Neural cell (in vitro differentiated cells): ENCODE results near the gene MYRIP. TPM values are rescaled to one million over a fixed set of nuclear protein-coding genes. Genes with fewer than 3 reads are reported as not detected.

Source experiments
- H2AFZ ChIP-seq: fragments of 200-600, 300-800 bp; sonication (generic), shearing (Covaris generic); 2 replicates; pipeline ENCODE4 v1.6.0; 2014; ENCODE audit warnings: low read depth, mild to moderate bottlenecking, antibody characterized with exemption, low read length, moderate library complexity
- H3F3A ChIP-seq: fragments of 200-600 bp; shearing (Covaris generic); 2 replicates; pipeline ENCODE4 v1.6.1; 2016; ENCODE audit warnings: mild to moderate bottlenecking, moderate library complexity, mixed read lengths, antibody characterized with exemption, low read length; ENCODE audit not compliant: insufficient read depth, poor library complexity, severe bottlenecking
- H3K27ac ChIP-seq: fragments of 200-600, 300-800 bp; sonication (generic), shearing (Covaris generic); 2 replicates; pipeline ENCODE4 v1.5.1; 2014; ENCODE audit warnings: mild to moderate bottlenecking, low read length, moderate library complexity
- H3K27me3 ChIP-seq: fragments of 300-800, 200-600 bp; sonication (generic), shearing (Covaris generic); 2 replicates; pipeline ENCODE4 v1.6.0; 2014; ENCODE audit warnings: mild to moderate bottlenecking, low read depth, low read length, moderate library complexity; ENCODE audit not compliant: insufficient read depth
- H3K36me3 ChIP-seq: fragments of 300-800, 200-600 bp; sonication (generic), shearing (Covaris generic); 2 replicates; pipeline ENCODE4 v1.5.1; 2014; ENCODE audit warnings: mild to moderate bottlenecking, antibody characterized with exemption, low read length, moderate library complexity; ENCODE audit not compliant: insufficient read depth
- H3K4me2 ChIP-seq: fragments of 300-800, 200-600 bp; sonication (generic), shearing (Covaris generic); 2 replicates; pipeline ENCODE4 v1.6.0; 2014; ENCODE audit warnings: mild to moderate bottlenecking, low read length
- H3K4me3 ChIP-seq: fragments of 300-800, 200-600 bp; sonication (generic), shearing (Covaris generic); 2 replicates; pipeline ENCODE4 v1.5.1; 2014; ENCODE audit warnings: mild to moderate bottlenecking, low read length, moderate library complexity
- H3K79me2 ChIP-seq: fragments of 200-600 bp; shearing (Covaris generic); replicated peaks from 2 replicates; pipeline ENCODE4 v1.6.0; 2014; ENCODE audit warnings: mild to moderate bottlenecking, low read length, moderate library complexity; ENCODE audit not compliant: insufficient read depth
- H3K9ac ChIP-seq: fragments of 300-800, 200-600 bp; sonication (generic), shearing (Covaris generic); 2 replicates; pipeline ENCODE4 v1.6.1; 2016; ENCODE audit warnings: mild to moderate bottlenecking, low read length, mixed read lengths
- H3K9me2 ChIP-seq: fragments of 200-600 bp; shearing (Covaris generic); 2 replicates; pipeline ENCODE4 v1.6.1; 2016; ENCODE audit warnings: mild to moderate bottlenecking, low read length, mixed read lengths; ENCODE audit not compliant: insufficient read depth
- H3K9me3 ChIP-seq: fragments of 200-600, 300-800 bp; sonication (generic), shearing (Covaris generic); 2 replicates; pipeline ENCODE4 v1.6.1; 2016; ENCODE audit warnings: mild to moderate bottlenecking, mixed run types, low read length, moderate library complexity, mixed read lengths
- H4K20me1 ChIP-seq: fragments of 200-600 bp; shearing (Covaris generic); 2 replicates; pipeline ENCODE4 v1.6.1; 2016; ENCODE audit warnings: mild to moderate bottlenecking, mixed run types; ENCODE audit not compliant: insufficient read depth
- EP300 ChIP-seq: fragments of 450-650 bp; conservative IDR thresholded peaks from 2 replicates; pipeline ENCODE4 v1.6.1; 2014; ENCODE audit warnings: antibody characterized with exemption, mild to moderate bottlenecking, moderate library complexity; ENCODE audit not compliant: poor library complexity, severe bottlenecking
- EZH2 ChIP-seq: fragments of 200-600, 300-800 bp; shearing (Covaris generic), sonication (generic); IDR thresholded peaks from 2 replicates; pipeline ENCODE4 v1.6.1; 2014; ENCODE audit warnings: antibody characterized with exemption, low read length, borderline replicate concordance, mild to moderate bottlenecking; ENCODE audit not compliant: insufficient read depth, poor library complexity, severe bottlenecking
- MXI1 ChIP-seq: fragments of 450-650 bp; conservative IDR thresholded peaks from 2 replicates; pipeline ENCODE4 v1.6.1; 2014; ENCODE audit warnings: antibody characterized with exemption, mild to moderate bottlenecking; ENCODE audit not compliant: poor library complexity, severe bottlenecking
- POLR2AphosphoS5 ChIP-seq: IDR thresholded peaks from 2 replicates; pipeline ENCODE4 v1.6.1; 2012
- RAD21 ChIP-seq: fragments of 450-650 bp; conservative IDR thresholded peaks from 2 replicates; pipeline ENCODE4 v1.6.1; 2014; ENCODE audit warnings: antibody characterized with exemption, mild to moderate bottlenecking, moderate library complexity
- SMC3 ChIP-seq: fragments of 450-650 bp; conservative IDR thresholded peaks from 2 replicates; pipeline ENCODE4 v1.6.1; 2014; ENCODE audit warnings: antibody characterized with exemption, mild to moderate bottlenecking, moderate library complexity; ENCODE audit not compliant: poor library complexity
- TAF1 ChIP-seq: IDR thresholded peaks from 2 replicates; pipeline ENCODE4 v1.6.1; 2012; ENCODE audit warnings: low read depth
- polyA plus RNA-seq: library from polyadenylated mRNA; depleted of rRNA; stranded (reverse); fragments of >200 nt; gene quantifications from 2 replicates; pipeline ENCODE4 v1.2.3, GENCODE V29; 2014
- TF ChIP-seq, protein P1 (sequence below): IDR thresholded peaks from 2 replicates; pipeline ENCODE4 v1.6.1; 2012; ENCODE audit warnings: borderline replicate concordance
- TF ChIP-seq, protein P2 (sequence below): fragments of 450-650 bp; IDR thresholded peaks from 2 replicates; pipeline ENCODE4 v1.5.1; 2014; ENCODE audit warnings: antibody characterized with exemption, mild to moderate bottlenecking, moderate library complexity; ENCODE audit not compliant: poor library complexity, severe bottlenecking

The MYRIP gene
- polyA plus RNA-seq, 1 donor from 2014 or later, result 0.76 TPM

DNA sequence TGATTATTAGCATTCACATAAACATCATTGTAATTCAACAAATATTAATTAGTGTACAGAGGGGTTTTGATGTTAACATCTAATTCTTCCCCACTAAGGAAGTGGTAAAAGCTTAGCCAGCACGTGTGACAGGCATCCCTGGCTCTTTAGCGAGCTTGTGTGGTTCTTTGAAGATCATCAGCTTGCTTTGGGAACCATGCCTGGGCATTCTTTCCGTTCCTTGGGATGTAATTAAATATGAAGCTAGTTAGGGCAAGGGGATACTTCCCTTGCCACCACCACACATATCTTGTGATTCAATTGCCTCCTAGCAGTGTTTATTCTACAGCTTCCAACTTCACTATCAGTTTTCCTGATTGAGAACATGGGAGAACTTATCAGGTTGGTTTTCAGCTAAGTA lies 246.5 kb downstream of the MYRIP start:
- H3K9ac ChIP-seq, result no peak overlapping the region
- no peak overlapping the region for H2AFZ ChIP-seq
- no peaks in the 10 kb centered on the region for H3K79me2 ChIP-seq
- no peak overlapping the region for H3K4me3 ChIP-seq
- no peaks in the 10 kb centered on the region for H3K9me3 ChIP-seq
- TF ChIP-seq, protein P1, sequence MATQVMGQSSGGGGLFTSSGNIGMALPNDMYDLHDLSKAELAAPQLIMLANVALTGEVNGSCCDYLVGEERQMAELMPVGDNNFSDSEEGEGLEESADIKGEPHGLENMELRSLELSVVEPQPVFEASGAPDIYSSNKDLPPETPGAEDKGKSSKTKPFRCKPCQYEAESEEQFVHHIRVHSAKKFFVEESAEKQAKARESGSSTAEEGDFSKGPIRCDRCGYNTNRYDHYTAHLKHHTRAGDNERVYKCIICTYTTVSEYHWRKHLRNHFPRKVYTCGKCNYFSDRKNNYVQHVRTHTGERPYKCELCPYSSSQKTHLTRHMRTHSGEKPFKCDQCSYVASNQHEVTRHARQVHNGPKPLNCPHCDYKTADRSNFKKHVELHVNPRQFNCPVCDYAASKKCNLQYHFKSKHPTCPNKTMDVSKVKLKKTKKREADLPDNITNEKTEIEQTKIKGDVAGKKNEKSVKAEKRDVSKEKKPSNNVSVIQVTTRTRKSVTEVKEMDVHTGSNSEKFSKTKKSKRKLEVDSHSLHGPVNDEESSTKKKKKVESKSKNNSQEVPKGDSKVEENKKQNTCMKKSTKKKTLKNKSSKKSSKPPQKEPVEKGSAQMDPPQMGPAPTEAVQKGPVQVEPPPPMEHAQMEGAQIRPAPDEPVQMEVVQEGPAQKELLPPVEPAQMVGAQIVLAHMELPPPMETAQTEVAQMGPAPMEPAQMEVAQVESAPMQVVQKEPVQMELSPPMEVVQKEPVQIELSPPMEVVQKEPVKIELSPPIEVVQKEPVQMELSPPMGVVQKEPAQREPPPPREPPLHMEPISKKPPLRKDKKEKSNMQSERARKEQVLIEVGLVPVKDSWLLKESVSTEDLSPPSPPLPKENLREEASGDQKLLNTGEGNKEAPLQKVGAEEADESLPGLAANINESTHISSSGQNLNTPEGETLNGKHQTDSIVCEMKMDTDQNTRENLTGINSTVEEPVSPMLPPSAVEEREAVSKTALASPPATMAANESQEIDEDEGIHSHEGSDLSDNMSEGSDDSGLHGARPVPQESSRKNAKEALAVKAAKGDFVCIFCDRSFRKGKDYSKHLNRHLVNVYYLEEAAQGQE, result no peak
- TF ChIP-seq EP300 (no peak), POLR2AphosphoS5 (no peak), TAF1 (no peak), MXI1 (no peak), EZH2 (no peak), RAD21 (no peak), SMC3 (no peak)
- TF ChIP-seq, protein P2, sequence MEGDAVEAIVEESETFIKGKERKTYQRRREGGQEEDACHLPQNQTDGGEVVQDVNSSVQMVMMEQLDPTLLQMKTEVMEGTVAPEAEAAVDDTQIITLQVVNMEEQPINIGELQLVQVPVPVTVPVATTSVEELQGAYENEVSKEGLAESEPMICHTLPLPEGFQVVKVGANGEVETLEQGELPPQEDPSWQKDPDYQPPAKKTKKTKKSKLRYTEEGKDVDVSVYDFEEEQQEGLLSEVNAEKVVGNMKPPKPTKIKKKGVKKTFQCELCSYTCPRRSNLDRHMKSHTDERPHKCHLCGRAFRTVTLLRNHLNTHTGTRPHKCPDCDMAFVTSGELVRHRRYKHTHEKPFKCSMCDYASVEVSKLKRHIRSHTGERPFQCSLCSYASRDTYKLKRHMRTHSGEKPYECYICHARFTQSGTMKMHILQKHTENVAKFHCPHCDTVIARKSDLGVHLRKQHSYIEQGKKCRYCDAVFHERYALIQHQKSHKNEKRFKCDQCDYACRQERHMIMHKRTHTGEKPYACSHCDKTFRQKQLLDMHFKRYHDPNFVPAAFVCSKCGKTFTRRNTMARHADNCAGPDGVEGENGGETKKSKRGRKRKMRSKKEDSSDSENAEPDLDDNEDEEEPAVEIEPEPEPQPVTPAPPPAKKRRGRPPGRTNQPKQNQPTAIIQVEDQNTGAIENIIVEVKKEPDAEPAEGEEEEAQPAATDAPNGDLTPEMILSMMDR, result no peak
- H3K4me2 ChIP-seq, result no peak overlapping the region
- no peak overlapping the region for H3K27ac ChIP-seq
- no peaks in the 10 kb centered on the region for H4K20me1 ChIP-seq
- no peaks in the 10 kb centered on the region for H3F3A ChIP-seq
- no peaks in the 10 kb centered on the region for H3K36me3 ChIP-seq
- H3K27me3 ChIP-seq, result no peaks in the 10 kb centered on the region
- no peaks in the 10 kb centered on the region for H3K9me2 ChIP-seq

DNA sequence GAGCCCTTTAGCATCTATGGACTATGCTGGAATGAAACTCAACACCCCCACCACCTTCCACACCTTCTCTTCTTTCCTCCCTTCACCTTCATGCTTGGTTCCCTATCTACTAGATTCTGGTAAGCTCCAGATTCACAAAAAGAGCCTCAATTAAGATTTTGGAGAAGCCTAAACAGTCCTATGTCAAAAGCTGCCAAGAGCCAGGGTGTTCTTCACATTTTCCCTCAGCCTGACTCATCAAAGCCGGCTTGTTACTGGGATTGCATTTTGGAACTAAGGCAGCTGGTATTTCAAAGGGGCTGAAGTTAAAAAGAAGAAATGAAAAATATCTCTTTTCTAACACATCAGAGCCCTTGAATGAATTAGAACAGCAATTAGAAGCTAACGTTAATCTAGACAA lies 247.7 kb downstream of the MYRIP start:
- H3K4me2 ChIP-seq, result no peak overlapping the region
- no peaks in the 10 kb centered on the region for H3F3A ChIP-seq
- H3K27ac ChIP-seq, result no peak overlapping the region
- no peaks in the 10 kb centered on the region for H3K9me2 ChIP-seq
- TF ChIP-seq EZH2 (no peak), POLR2AphosphoS5 (no peak), RAD21 (no peak), SMC3 (no peak), MXI1 (no peak)
- TF ChIP-seq, protein P2, result no peak
- TF ChIP-seq, protein P1, result no peak
- no peak overlapping the region for H2AFZ ChIP-seq
- no peaks in the 10 kb centered on the region for H3K9me3 ChIP-seq
- H3K27me3 ChIP-seq, result no peaks in the 10 kb centered on the region
- no peaks in the 10 kb centered on the region for H3K36me3 ChIP-seq
- H3K9ac ChIP-seq, result no peak overlapping the region
- H3K4me3 ChIP-seq, result no peak overlapping the region
- H3K79me2 ChIP-seq, result no peaks in the 10 kb centered on the region
- H4K20me1 ChIP-seq, result no peaks in the 10 kb centered on the region
